Measurements from ENCODE around the gene DPYD.

Gene DPYD

DNA sequence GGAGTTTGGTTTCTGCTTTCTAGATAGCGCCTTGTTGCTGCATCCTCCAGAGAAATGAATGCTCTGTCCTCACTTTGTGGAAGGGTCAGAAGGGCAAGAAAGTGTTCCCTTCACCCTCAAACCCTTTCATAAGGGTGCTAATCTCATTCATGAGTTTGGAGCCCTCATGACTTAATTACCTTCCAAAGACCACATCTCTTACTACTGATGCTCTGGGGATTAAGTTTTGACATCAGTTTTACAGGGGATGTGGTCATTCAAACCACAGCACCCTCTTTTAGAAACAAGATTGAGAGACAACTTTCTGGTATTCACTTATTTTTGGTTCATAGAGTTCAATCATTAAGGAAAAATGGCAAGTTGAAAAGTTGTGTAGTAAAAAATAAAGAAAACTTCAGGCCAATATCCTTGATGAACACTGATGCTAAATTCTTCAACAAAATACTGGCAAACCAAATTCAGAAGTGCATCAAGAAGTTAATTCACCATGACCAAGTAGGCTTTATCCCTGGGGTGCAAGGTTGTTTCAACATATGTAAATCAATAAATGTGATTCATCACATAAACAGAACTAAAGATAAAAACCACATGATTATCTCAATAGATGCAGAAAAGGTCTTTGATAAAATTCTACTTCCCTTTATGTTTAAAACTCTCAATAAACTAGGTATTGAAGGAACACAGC lies 757.1 kb downstream of the DPYD start:
- TF ChIP-seq, protein P1, sequence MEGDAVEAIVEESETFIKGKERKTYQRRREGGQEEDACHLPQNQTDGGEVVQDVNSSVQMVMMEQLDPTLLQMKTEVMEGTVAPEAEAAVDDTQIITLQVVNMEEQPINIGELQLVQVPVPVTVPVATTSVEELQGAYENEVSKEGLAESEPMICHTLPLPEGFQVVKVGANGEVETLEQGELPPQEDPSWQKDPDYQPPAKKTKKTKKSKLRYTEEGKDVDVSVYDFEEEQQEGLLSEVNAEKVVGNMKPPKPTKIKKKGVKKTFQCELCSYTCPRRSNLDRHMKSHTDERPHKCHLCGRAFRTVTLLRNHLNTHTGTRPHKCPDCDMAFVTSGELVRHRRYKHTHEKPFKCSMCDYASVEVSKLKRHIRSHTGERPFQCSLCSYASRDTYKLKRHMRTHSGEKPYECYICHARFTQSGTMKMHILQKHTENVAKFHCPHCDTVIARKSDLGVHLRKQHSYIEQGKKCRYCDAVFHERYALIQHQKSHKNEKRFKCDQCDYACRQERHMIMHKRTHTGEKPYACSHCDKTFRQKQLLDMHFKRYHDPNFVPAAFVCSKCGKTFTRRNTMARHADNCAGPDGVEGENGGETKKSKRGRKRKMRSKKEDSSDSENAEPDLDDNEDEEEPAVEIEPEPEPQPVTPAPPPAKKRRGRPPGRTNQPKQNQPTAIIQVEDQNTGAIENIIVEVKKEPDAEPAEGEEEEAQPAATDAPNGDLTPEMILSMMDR (IDR thresholded peaks at IDR 0.05), result no peak
- TF ChIP-seq ZFX (IDR thresholded peaks at IDR 0.05; ENCODE audit: borderline replicate concordance), result no peak
- no peak overlapping the region for H3K27ac ChIP-seq

DNA sequence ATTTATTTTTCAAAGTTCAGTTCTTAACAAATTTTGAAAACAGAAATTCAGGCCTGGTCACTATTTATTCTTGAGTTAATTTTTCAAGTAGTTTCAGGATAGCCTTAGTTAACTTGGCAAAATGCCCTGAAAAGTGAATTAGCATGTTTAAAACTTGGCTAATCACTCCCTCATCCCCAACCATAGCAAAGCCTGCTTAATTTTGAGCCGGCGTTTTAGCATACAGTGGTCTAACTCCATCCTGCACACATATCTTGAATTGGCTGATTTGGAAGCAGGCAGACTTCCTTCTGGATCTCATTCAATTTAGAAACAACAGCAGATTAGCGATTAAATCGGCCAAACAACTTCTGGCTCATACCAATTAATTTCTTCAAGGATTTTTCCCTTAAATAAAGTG lies 760.0 kb downstream of the DPYD start:
- TF ChIP-seq ZFX (IDR thresholded peaks at IDR 0.05; ENCODE audit: borderline replicate concordance), result no peak
- TF ChIP-seq, protein P1 (IDR thresholded peaks at IDR 0.05), result no peak
- no peak overlapping the region for H3K27ac ChIP-seq

DNA sequence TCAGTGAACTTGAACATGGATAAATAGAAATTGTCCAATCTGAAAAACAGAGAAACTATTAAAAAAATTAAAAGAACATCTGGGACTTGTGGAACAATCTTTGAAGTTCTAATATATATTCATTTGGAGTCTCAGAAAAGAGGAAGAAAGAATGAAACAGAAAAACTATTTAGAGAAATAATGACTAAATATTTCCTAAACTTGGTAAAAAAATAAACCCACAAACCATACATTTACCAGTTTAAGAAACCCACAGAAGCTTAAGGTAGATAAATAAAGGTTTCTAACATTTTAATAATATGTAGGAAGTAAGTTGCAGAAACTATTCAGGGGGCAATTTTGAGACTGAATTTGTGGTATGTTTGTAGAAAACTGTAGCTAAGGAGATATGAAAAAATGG lies 761.5 kb downstream of the DPYD start:
- TF ChIP-seq, protein P1 (IDR thresholded peaks at IDR 0.05), result no peak
- TF ChIP-seq ZFX (IDR thresholded peaks at IDR 0.05; ENCODE audit: borderline replicate concordance), result no peak
- H3K27ac ChIP-seq, result no peak overlapping the region

DNA sequence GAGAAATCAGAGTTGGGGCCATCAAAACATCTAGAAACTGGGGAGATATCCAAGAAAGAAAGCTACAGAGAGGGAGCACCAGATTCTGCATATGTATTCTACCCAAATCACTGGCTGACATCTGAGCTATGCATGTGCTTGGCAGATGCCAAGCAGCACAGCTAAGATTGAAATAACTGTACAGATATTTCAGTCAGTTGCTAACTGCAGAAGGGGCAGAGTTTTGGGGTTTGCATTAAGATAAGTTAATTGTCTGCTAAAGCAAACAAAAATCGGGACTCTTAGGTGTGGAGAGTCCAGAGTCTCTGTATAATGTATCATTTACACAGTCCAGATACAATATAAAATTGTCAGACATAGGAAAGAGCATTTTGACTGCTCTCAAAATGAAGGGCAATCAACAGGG lies 762.1 kb downstream of the DPYD start:
- H3K27ac ChIP-seq, result no peak overlapping the region
- TF ChIP-seq, protein P1 (IDR thresholded peaks at IDR 0.05), result no peak
- no peak for TF ChIP-seq ZFX (IDR thresholded peaks at IDR 0.05; ENCODE audit: borderline replicate concordance)

- no peak overlapping the region for H3K27ac ChIP-seq
- TF ChIP-seq ZFX (IDR thresholded peaks at IDR 0.05; ENCODE audit: borderline replicate concordance), result no peak
- TF ChIP-seq, protein P1 (IDR thresholded peaks at IDR 0.05), result no peak
These were observed 762.8 kb downstream of the DPYD start for GRCh38 chr1:97157991-97158390.

GRCh38 chr1:97151651-97152050 lies 769.2 kb downstream of the DPYD start:
- TF ChIP-seq, protein P1 (IDR thresholded peaks at IDR 0.05), result no peak
- no peak for TF ChIP-seq ZFX (IDR thresholded peaks at IDR 0.05; ENCODE audit: borderline replicate concordance)
- no peak overlapping the region for H3K27ac ChIP-seq

DNA sequence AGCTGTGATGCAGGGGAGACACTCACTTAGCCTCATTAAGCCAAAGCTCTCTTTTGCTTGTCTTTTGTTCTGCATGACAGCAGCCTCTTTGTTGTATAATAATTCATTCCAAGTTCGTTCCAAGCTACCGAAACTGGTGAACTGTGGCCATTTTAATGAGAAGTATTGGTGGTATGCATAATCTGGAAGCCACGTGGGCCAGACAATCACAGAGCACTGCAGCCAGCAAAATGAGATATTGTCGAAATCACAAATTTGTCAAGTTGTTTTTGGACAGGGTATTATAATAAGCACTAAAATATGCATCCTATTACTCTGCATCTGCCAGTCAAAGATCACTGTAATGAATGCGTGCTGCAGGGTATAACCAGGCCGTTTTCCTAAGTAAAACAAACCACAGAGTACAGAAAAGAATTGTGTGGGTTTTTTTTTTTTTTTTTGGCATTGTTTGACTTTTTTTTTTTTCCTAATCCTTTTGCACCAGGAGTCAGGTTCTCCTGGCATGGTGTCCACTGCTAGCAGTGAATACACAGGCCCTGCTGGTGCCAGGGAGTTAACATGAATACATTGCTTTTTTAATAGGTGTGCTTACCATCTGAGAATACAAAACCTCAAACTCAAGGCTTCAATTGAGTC lies 775.4 kb downstream of the DPYD start:
- H3K27ac ChIP-seq, result no peak overlapping the region
- TF ChIP-seq, protein P1 (IDR thresholded peaks at IDR 0.05), result no peak
- TF ChIP-seq ZFX (IDR thresholded peaks at IDR 0.05; ENCODE audit: borderline replicate concordance), result no peak
